ENCODE measurements around the gene CRYAA.
"Not testable (repeated sequence)": the region's sequence is repeated elsewhere in the genome, so short reads cannot be mapped to it uniquely, and the experiment has no call there.

The CRYAA gene

GRCh38 chr21:43177043-43177906, 8.5 kb downstream of the CRYAA start:
- DNase-seq = not testable (repeated sequence)

DNA sequence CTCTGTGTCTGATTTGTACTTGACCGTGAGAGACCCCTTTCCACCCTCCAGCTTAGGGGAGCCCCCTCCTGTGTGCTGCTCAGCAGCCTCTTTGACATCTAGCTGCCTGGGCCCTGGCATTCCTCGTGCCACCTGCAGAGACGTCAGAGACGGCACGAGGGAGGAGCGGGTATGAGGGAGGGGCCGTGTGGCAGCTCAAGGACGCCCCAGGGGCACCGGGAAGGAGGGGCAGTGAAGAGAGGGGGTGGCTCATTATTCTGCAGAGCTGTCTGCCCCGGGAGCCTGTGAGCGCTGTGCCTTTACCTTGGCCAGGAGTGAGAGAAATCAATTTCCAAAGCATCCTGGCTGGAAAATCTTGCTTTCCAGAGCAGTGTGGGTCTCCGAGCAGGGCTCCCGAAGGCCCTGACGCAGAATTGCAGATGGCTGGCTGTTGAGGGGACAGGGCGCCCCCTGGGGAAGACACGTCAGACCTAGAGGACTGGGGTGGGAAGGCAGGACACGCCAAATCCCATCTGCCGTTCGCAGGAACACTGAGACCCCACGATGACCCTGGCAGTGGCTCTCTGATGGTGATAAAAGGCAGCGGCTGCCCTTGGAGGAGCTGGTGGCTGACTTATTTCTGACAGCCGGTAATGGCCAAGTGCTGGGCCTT, 9.5 kb downstream of the CRYAA start:
- DNase-seq = not testable (repeated sequence)

DNA sequence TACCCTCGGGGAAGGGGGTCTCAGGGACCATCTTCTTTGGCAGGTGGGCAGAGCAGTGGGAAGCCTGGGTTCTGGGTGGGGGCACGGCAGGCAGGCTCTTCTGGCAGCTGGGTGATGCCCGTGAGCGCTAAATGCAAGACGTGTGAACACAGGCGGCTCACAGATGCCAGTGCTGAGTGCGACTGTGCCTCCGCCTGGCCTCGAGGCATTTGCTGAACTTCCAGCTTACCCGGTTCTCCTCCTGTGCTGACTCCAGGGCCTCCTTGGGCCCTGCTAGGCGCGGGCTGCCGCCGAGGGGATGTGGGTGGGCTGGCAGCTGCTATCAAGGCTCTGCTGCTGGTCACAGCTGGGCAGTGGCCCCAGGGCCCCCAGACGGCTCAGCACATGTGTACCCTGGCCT, 12.2 kb downstream of the CRYAA start:
- not testable (repeated sequence) for DNase-seq

DNA sequence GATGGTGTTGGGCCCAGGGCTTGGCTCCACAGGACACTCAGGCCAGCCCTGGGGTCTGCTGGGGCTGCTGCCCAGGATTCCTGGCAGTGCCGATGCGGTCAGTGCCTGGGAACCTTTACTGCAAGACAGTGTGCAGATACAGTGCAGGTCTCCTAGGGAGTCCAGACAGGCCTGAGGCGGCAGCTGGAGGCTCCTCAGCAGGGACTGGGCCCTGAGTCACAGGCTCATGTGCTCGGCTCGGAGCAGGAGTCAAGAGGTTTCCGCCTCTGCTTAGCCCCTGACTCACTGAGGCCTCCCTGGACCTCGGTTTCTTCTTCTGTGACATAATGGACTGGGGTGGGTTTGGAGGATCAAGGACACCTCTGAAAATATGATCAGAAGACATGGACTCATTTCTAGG, 18.5 kb downstream of the CRYAA start:
- DNase-seq = not testable (repeated sequence)

DNA sequence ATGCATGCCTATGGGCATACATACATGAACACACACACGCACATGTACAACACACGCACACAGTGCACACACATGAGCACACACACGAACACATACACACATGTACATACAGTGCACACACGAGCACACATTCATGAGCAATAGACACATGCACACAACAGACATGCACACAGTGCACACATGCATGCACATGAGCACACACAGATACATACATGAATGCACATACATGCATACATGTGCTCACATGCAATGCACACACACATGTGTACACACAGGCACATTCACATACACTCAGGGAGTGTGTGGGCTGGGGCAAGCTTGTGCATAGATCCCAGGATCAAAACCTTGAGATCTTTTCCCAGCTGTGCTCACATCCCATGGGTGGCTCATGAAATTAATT, 18.9 kb downstream of the CRYAA start:
- no peak for DNase-seq

DNA sequence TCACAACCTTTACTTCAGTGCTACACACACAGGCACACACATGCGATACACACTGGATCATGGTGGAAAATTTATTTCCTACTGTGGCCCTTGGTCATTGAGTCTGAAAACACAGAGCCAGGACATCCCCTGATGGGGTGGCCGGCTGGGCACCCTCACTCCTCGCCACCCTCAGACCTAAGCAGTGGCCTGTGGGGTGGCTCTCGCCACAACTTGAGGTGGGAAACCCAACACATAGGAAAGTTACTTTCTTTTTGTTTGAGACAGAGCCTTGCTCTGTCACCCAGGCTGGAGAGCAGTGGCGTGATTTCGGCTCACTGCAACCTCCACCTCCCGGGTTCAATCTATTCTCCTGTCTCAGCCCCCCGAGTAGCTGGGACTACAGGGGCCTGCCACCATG, 19.4 kb downstream of the CRYAA start:
- DNase-seq = no peak

DNA sequence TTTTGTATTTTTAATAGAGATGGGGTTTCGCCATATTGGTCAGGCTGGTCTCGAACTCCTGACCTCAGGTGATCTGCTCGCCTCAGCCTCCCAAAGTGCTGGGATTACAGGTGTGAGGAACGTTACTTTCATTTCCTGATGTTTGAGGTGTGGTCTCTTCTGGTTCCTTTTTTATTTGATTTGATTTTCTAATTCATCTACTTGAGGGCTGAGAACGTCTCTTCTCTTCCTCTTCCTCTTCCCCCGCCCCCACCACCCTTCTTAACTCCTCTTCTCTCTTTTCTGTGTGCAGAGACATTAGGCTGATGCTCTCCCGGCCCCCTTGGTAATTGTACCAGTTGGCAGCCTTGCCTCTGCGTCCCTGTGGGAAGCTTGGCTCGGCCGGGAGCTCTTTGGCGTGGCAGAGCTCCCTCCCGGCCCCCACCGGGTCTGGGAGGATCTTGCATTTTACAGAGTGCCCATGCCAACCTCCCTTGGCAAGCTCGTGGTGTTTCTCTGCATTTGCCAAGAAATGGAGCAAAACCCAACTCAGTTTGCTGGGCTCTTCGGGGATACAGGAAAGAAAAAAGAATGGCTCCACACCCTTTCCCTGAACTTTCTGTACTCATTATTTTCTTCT, 19.9 kb downstream of the CRYAA start:
- no peak for DNase-seq

DNA sequence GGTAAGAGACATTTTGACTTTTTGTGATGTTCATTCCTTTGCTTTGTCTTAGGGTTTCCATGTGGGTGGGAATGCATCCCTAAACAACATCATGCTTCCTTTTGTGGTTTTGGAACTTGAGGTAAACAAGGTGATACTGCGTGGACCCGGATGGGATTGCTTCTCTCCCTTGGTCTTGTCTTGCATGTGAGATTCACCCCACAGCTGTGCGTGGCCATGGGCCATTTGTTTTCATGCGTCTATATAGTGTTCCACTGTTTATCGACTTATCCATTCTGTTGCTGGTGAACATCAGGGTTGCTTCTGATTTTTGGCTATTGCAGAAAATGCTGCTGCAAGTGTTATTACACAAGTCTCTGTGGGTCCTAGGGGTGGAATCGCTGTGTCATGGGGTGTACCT, 21.1 kb downstream of the CRYAA start:
- no peak for DNase-seq

DNA sequence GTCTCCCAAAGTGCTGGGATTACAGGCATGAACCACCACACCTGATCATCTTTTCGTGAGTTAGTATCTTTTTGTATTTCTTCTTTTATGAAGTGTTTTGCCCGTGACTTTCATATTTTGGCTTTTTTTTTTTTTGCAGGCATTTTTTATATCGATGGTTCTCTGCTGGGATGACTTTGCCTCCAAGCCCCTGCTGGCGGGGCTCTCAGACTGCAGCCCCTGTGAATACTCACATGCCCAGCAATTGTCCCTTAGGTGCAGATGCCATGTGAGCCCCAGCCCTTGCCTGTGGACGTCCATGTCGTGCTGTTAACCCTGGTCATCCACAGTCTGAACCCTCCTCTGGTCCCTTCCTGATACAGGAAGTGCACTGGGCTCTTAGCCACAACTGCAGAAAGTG, 21.7 kb downstream of the CRYAA start:
- no peak for DNase-seq

GRCh38 chr21:43190951-43191350, 22.1 kb downstream of the CRYAA start:
- no peak for DNase-seq

GRCh38 chr21:43191521-43191920, 22.7 kb downstream of the CRYAA start:
- DNase-seq = no peak

- DNase-seq = no peak
These were observed 23.2 kb downstream of the CRYAA start for GRCh38 chr21:43191971-43192370.

GRCh38 chr21:43192501-43193081, 23.8 kb downstream of the CRYAA start:
- DNase-seq = no peak

- DNase-seq = no peak
These were observed 24.4 kb downstream of the CRYAA start for GRCh38 chr21:43193088-43193650.

DNA sequence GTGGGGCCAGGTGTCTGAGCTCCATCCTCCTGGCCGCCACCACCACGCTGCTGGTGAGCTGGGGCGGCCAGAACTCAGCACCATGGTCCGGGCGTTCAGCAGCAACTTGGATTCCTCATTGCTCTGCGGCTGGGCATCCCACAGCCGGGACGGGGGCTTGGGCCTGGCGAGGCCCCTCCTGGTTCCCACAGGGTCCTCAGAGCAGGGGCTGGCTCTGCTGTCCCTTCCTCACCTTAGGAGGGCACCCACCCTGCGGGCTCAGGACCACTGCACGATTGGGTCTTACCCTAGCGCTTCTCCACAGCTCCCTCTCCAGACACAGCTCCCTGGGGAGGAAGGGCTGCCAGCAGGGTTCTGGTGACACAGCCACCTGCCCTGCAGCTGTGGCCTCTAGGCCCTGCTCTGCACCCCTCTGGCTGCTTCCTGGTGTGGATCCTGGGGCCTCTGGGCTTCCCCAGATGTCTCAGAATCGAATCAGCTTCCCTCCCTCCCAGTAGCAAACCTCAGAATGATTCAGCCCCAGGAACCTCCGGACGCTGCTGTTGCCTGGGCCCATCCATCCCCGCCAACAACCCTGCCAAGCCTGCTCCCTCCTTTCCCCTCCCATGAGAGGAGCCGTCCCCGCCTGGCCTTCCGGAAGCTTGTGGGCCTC, 25.0 kb downstream of the CRYAA start:
- no peak for DNase-seq

GRCh38 chr21:43194303-43195120, 25.7 kb downstream of the CRYAA start:
- no peak for DNase-seq

DNA sequence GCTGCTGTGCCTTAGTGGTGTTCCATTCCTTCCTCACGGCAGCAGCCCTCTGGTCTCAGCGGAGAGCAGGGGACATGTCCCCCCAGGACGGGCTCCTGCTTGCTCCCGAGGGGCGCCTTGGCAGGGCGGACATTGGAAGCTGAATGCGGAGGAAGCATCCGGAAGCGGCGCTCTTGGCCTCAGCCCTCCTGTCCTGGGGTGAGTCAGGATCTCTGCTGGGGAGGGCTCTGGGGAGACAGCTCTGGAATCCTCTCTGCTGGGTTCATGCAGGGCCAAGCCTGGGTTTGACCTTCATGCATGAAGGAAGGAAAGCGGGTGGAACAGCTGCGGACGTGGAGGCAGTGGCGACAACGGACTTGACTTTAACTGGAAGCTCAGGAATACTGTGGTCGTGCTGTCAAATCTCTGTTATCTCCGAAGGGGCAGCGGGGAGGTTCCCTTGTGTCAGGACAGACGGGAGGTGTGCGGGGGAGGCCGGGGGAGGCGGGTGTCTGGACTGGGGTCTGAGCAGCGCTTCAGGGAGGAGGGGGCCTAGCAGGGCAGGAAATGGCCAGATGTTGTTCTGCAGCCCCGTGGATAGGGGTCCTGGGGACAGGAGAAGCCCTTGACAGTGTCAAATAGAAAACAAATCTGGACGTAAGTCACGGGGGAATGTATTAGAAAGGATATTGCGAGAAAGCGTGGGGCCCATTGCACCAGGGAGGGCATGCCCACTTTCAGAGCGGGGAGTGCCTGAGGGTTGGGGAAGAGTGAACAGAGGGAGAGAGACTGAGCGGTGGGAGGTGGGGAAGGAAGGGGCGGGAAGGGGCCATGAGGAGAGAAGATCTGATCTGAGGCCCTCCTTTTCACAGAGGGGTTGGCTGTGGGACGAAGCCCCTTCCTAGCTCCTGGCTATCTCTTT, 26.6 kb downstream of the CRYAA start:
- DNase-seq = no peak

GRCh38 chr21:43196826-43197225, 28.0 kb downstream of the CRYAA start:
- DNase-seq = no peak

DNA sequence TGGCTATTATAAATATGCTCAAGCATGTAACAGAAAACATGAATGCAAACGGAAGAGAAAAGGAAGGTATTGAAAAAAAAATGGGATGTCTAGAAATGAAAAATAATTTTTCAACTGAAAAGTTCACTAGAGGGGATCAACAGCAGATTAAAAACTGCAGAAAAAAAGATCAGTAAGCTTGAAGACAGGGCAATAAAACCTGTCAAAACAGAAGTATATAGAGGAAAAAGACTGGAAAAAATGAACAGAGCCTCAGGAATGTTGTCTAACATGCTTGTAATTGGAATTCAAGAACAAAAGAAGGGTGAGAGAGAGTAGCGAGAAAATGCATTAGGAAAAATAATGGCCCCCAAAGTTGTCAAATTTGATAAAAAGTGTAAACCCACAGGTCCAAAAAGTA, 29.6 kb downstream of the CRYAA start:
- DNase-seq = no peak

- DNase-seq = no peak
These were observed 32.7 kb downstream of the CRYAA start for GRCh38 chr21:43201491-43201890.

GRCh38 chr21:43203591-43203990, 34.8 kb downstream of the CRYAA start:
- DNase-seq = no peak
